OCI-LY1 (cell line): ENCODE data around the gene ZNF804A.

Source experiments
- EZH2 ChIP-seq: fragments of 200-600 bp; sonication (generic), shearing (Covaris generic); IDR thresholded peaks from 2 replicates; pipeline ENCODE4 v1.8.0; 2017; ENCODE audit warnings: borderline replicate concordance, mixed run types, mild to moderate bottlenecking, antibody characterized with exemption, low read length, moderate library complexity, mixed read lengths
- TF ChIP-seq, protein P1 (sequence below): fragments of 200-600 bp; sonication (generic), shearing (Covaris generic); IDR thresholded peaks from 2 replicates; pipeline ENCODE4 v1.5.1; 2017; ENCODE audit warnings: mild to moderate bottlenecking, antibody characterized with exemption, low read length, moderate library complexity, mixed read lengths

GRCh38 chr2:184769686-184770085, 171.4 kb downstream of the ZNF804A start:
- no peak for TF ChIP-seq EZH2
- TF ChIP-seq, protein P1, sequence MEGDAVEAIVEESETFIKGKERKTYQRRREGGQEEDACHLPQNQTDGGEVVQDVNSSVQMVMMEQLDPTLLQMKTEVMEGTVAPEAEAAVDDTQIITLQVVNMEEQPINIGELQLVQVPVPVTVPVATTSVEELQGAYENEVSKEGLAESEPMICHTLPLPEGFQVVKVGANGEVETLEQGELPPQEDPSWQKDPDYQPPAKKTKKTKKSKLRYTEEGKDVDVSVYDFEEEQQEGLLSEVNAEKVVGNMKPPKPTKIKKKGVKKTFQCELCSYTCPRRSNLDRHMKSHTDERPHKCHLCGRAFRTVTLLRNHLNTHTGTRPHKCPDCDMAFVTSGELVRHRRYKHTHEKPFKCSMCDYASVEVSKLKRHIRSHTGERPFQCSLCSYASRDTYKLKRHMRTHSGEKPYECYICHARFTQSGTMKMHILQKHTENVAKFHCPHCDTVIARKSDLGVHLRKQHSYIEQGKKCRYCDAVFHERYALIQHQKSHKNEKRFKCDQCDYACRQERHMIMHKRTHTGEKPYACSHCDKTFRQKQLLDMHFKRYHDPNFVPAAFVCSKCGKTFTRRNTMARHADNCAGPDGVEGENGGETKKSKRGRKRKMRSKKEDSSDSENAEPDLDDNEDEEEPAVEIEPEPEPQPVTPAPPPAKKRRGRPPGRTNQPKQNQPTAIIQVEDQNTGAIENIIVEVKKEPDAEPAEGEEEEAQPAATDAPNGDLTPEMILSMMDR: no peak
